Bronchial epithelial cell (primary cell): ENCODE measurements around the gene SORCS2. TPM values are rescaled to one million over a fixed set of nuclear protein-coding genes. Genes with fewer than 3 reads are reported as not detected.

ENCODE experiments used
- DNase-seq: peaks from one replicate; pipeline ENCODE4 v3.0.0-alpha.2; 2010; ENCODE audit warnings: low read depth
- FAIRE-seq: peaks from 2 replicates; lab custom pipeline; 2011; peaks lifted over from hg19 to GRCh38; lab: Jason Lieb, UNC
- H3K27me3 ChIP-seq: 2 replicates; pipeline ENCODE4 v1.5.1; 2011; ENCODE audit warnings: low read length; ENCODE audit not compliant: control insufficient read depth, insufficient read depth
- H3K36me3 ChIP-seq: 2 replicates; pipeline ENCODE4 v1.5.1; 2011; ENCODE audit warnings: low read length; ENCODE audit not compliant: control insufficient read depth, insufficient read depth
- H3K4me3 ChIP-seq: 2 replicates; pipeline ENCODE4 v1.5.1; 2011; ENCODE audit warnings: mild to moderate bottlenecking, low read depth, low read length, control low read depth
- CTCF ChIP-seq: IDR thresholded peaks from 2 replicates; pipeline ENCODE4 v1.5.1; 2011; ENCODE audit warnings: mild to moderate bottlenecking, moderate library complexity, low read length, control low read depth, inconsistent platforms; ENCODE audit not compliant: insufficient read depth, severe bottlenecking
- total RNA-seq: library from RNA; depleted of rRNA; stranded (reverse); fragments of >200 nt; gene quantifications from 2 replicates; pipeline ENCODE4 v1.2.1, GENCODE V29; 2014

Gene SORCS2
- total RNA-seq, 1 donor from 2014 or later, result under 0.01 TPM

- no peak for TF ChIP-seq CTCF
- H3K36me3 ChIP-seq, result peaks cover 21% of the 10 kb centered on the region
- no peaks in the 10 kb centered on the region for H3K27me3 ChIP-seq
- no peak overlapping the region for H3K4me3 ChIP-seq
- DNase-seq (no peak), FAIRE-seq (peak; percentile 47)
Observed at GRCh38 chr4:7786517-7786916, 594.2 kb downstream of the SORCS2 start.

GRCh38 chr4:7787067-7787466, 594.7 kb downstream of the SORCS2 start:
- DNase-seq, result no peak
- FAIRE-seq, result no peak
- no peak for TF ChIP-seq CTCF
- H3K36me3 ChIP-seq, result peaks cover 19% of the 10 kb centered on the region
- no peak overlapping the region for H3K4me3 ChIP-seq
- H3K27me3 ChIP-seq, result no peaks in the 10 kb centered on the region

- peaks cover 20% of the 10 kb centered on the region for H3K36me3 ChIP-seq
- H3K27me3 ChIP-seq, result no peaks in the 10 kb centered on the region
- no peak for FAIRE-seq
- no peak for DNase-seq
- no peak for TF ChIP-seq CTCF
- H3K4me3 ChIP-seq, result no peak overlapping the region
Observed at GRCh38 chr4:7787681-7788141, 595.4 kb downstream of the SORCS2 start.

- H3K36me3 ChIP-seq, result peaks cover 21% of the 10 kb centered on the region
- DNase-seq (no peak), FAIRE-seq (no peak)
- no peaks in the 10 kb centered on the region for H3K27me3 ChIP-seq
- H3K4me3 ChIP-seq, result no peak overlapping the region
- TF ChIP-seq CTCF, result no peak
Observed at GRCh38 chr4:7788193-7788592, 595.9 kb downstream of the SORCS2 start.

- Histone ChIP-seq H3K27me3 (no peaks in the 10 kb centered on the region), H3K4me3 (no peak overlapping the region), H3K36me3 (peaks cover 20% of the 10 kb centered on the region)
- FAIRE-seq (no peak), DNase-seq (no peak)
- TF ChIP-seq CTCF, result no peak
Observed at GRCh38 chr4:7788694-7789425, 596.5 kb downstream of the SORCS2 start.
